Activated CD4-positive, alpha-beta T cell treated with anti-CD3 and anti-CD28 coated beads for 48 hours (primary cell): Measurements from ENCODE around the gene RGS5.

Source experiments
- DNase-seq: peaks from one replicate; pipeline ENCODE4 v3.0.0-alpha.2; 2020

RGS5 gene

GRCh38 chr1:163178628-163179027 is 24.1 kb downstream of the RGS5 start:
- no peak for DNase-seq

GRCh38 chr1:163176797-163177196 is 25.9 kb downstream of the RGS5 start:
- DNase-seq, result no peak

GRCh38 chr1:163174524-163175437 is 27.9 kb downstream of the RGS5 start:
- peak; percentile 67 for DNase-seq

GRCh38 chr1:163173121-163173520 is 29.6 kb downstream of the RGS5 start:
- DNase-seq, result no peak

- DNase-seq, result no peak
Measured at GRCh38 chr1:163172596-163172995, 30.1 kb downstream of the RGS5 start.

- DNase-seq, result no peak
Measured at GRCh38 chr1:163171826-163172225, 30.9 kb downstream of the RGS5 start.

GRCh38 chr1:163170975-163171676 is 31.6 kb downstream of the RGS5 start:
- DNase-seq, result no peak

- DNase-seq, result no peak
Measured at GRCh38 chr1:163170331-163170730, 32.4 kb downstream of the RGS5 start.

- no peak for DNase-seq
Measured at GRCh38 chr1:163169553-163169952, 33.2 kb downstream of the RGS5 start.

- DNase-seq, result no peak
Measured at GRCh38 chr1:163168053-163168452, 34.7 kb downstream of the RGS5 start.

- DNase-seq, result no peak
Measured at GRCh38 chr1:163166886-163167555, 35.7 kb downstream of the RGS5 start.

GRCh38 chr1:163165119-163165518 is 37.6 kb downstream of the RGS5 start:
- DNase-seq, result no peak

GRCh38 chr1:163163881-163164582 is 38.7 kb downstream of the RGS5 start:
- DNase-seq, result no peak

GRCh38 chr1:163163163-163163562 is 39.6 kb downstream of the RGS5 start:
- no peak for DNase-seq

GRCh38 chr1:163162381-163162914 is 40.3 kb downstream of the RGS5 start:
- DNase-seq, result no peak

- no peak for DNase-seq
Measured at GRCh38 chr1:163161841-163162240, 40.9 kb downstream of the RGS5 start.

- no peak for DNase-seq
Measured at GRCh38 chr1:163161337-163161736, 41.4 kb downstream of the RGS5 start.

GRCh38 chr1:163155606-163156005 is 47.1 kb downstream of the RGS5 start:
- no peak for DNase-seq

GRCh38 chr1:163148911-163149310 is 53.8 kb downstream of the RGS5 start:
- DNase-seq, result no peak

GRCh38 chr1:163147019-163147418 is 55.7 kb downstream of the RGS5 start:
- DNase-seq, result no peak

GRCh38 chr1:163145435-163145834 is 57.3 kb downstream of the RGS5 start:
- no peak for DNase-seq

- no peak for DNase-seq
Measured at GRCh38 chr1:163144418-163144817, 58.3 kb downstream of the RGS5 start.

- no peak for DNase-seq
Measured at GRCh38 chr1:163142152-163142551, 60.6 kb downstream of the RGS5 start.
